GM21390 (cell line): Measurements from ENCODE around the gene ACOT2.
"Not testable (repeated sequence)": the region's sequence is repeated elsewhere in the genome, so short reads cannot be mapped to it uniquely, and the experiment has no call there.

ENCODE experiments used
- ATAC-seq: cut with Tn5 transposase; IDR thresholded peaks from one replicate; pipeline ENCODE4 v1.9.1; 2021; ENCODE audit not compliant: unreplicated experiment

The ACOT2 gene

GRCh38 chr14:73569185-73569958, at the start of gene ACOT2:
TSS of gene ACOT2 (plus strand) at chr14:73569213. CDS start at chr14:73569241, 28 bp downstream.
- ATAC-seq = peak; percentile 57

- no peak for ATAC-seq
Observed at GRCh38 chr14:73521229-73521628, 47.8 kb upstream of the ACOT2 start.

- no peak for ATAC-seq
Observed at GRCh38 chr14:73524493-73524892, 44.5 kb upstream of the ACOT2 start.

GRCh38 chr14:73526036-73526984, 42.7 kb upstream of the ACOT2 start:
- no peak for ATAC-seq

- not testable (repeated sequence) for ATAC-seq
Observed at GRCh38 chr14:73529356-73529755, 39.7 kb upstream of the ACOT2 start.

GRCh38 chr14:73531971-73532370, 37.0 kb upstream of the ACOT2 start:
- ATAC-seq = not testable (repeated sequence)

- not testable (repeated sequence) for ATAC-seq
Observed at GRCh38 chr14:73537244-73538045, 31.6 kb upstream of the ACOT2 start.

GRCh38 chr14:73539017-73539416, 30.0 kb upstream of the ACOT2 start:
- peak; percentile 71 for ATAC-seq

GRCh38 chr14:73542961-73543360, 26.1 kb upstream of the ACOT2 start:
- ATAC-seq = not testable (repeated sequence)

GRCh38 chr14:73545353-73545752, 23.7 kb upstream of the ACOT2 start:
- not testable (repeated sequence) for ATAC-seq

GRCh38 chr14:73549097-73549496, 19.9 kb upstream of the ACOT2 start:
- not testable (repeated sequence) for ATAC-seq

GRCh38 chr14:73549889-73550524, 19.0 kb upstream of the ACOT2 start:
- ATAC-seq = not testable (repeated sequence)

- ATAC-seq = no peak
Observed at GRCh38 chr14:73553845-73554244, 15.2 kb upstream of the ACOT2 start.

- ATAC-seq = not testable (repeated sequence)
Observed at GRCh38 chr14:73557201-73557600, 11.8 kb upstream of the ACOT2 start.

GRCh38 chr14:73558238-73558637, 10.8 kb upstream of the ACOT2 start:
- ATAC-seq = not testable (repeated sequence)

- not testable (repeated sequence) for ATAC-seq
Observed at GRCh38 chr14:73562256-73562655, 6.8 kb upstream of the ACOT2 start.

- not testable (repeated sequence) for ATAC-seq
Observed at GRCh38 chr14:73562696-73563095, 6.3 kb upstream of the ACOT2 start.

GRCh38 chr14:73566431-73566830, 2.6 kb upstream of the ACOT2 start:
- not testable (repeated sequence) for ATAC-seq

GRCh38 chr14:73566935-73567334, 2.1 kb upstream of the ACOT2 start:
- ATAC-seq = not testable (repeated sequence)

- no peak for ATAC-seq
Observed at GRCh38 chr14:73567358-73567757, 1.7 kb upstream of the ACOT2 start.
